Measurements from ENCODE around the gene TADA2B. TPM values are rescaled to one million over a fixed set of nuclear protein-coding genes. Genes with fewer than 3 reads are reported as not detected.

Gene TADA2B
- total and polyA plus RNA-seq, 2 experiments from 2014 or later = 3.6 to 11.4 TPM

DNA sequence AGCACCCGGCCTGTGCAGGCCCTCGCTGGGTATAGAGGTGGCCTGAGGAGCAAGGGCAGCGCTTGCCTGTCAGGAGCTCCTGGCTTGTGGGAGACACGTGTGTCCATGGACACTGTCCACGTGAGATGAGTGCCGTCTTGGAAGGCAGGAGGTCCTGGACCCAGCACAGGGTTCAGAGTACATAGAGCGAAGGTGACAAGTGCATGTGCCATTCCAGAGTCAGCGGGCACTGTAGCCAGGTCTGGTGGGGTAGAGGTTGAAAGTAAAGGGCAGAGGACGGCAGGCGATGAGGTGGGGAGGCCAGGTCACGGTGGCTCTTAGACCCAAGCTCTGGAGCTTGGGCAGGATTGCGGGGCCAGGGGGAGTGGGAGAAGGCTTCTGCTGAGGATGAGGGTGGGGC, 28.4 kb upstream of the TADA2B start:
- Histone ChIP-seq H3K36me3 (ENCODE audit: insufficient read depth) (peaks cover 5% of the 10 kb centered on the region), H3K4me2 (no peak overlapping the region), H3K4me1 (ENCODE audit: insufficient read depth) (no peaks in the 10 kb centered on the region), H3K27ac (ENCODE audit: low read depth) (no peak overlapping the region), H3K9me2 (ENCODE audit: insufficient read depth) (no peaks in the 10 kb centered on the region), H3K4me3 (no peak overlapping the region), H4K20me1 (replicated peaks; ENCODE audit: insufficient read depth) (peaks cover 31% of the 10 kb centered on the region), H2AFZ (no peak overlapping the region), H3K27me3 (ENCODE audit: insufficient read depth) (no peaks in the 10 kb centered on the region), H3K79me2 (replicated peaks; ENCODE audit: insufficient read depth) (peaks cover 11% of the 10 kb centered on the region; the same call in 1 of the 2 replicates), H3F3A (replicated peaks; ENCODE audit: low read depth) (no peaks in the 10 kb centered on the region)
- TF ChIP-seq, protein P1, sequence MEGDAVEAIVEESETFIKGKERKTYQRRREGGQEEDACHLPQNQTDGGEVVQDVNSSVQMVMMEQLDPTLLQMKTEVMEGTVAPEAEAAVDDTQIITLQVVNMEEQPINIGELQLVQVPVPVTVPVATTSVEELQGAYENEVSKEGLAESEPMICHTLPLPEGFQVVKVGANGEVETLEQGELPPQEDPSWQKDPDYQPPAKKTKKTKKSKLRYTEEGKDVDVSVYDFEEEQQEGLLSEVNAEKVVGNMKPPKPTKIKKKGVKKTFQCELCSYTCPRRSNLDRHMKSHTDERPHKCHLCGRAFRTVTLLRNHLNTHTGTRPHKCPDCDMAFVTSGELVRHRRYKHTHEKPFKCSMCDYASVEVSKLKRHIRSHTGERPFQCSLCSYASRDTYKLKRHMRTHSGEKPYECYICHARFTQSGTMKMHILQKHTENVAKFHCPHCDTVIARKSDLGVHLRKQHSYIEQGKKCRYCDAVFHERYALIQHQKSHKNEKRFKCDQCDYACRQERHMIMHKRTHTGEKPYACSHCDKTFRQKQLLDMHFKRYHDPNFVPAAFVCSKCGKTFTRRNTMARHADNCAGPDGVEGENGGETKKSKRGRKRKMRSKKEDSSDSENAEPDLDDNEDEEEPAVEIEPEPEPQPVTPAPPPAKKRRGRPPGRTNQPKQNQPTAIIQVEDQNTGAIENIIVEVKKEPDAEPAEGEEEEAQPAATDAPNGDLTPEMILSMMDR (conservative IDR thresholded peaks at IDR 0.05; ENCODE audit: low read depth in 2 of 2) = no peak
- TF ChIP-seq JUNB (IDR thresholded peaks at IDR 0.05; ENCODE audit: unreplicated experiment) (no peak), CREB1 (CRISPR knock-in tag; IDR thresholded peaks at IDR 0.05; ENCODE audit: low read depth) (no peak), EZH2phosphoT487 (IDR thresholded peaks at IDR 0.05; ENCODE audit: unreplicated experiment) (no peak), EZH2 (IDR thresholded peaks at IDR 0.05; ENCODE audit: low read depth, unreplicated experiment) (no peak), REST (IDR thresholded peaks at IDR 0.05; ENCODE audit: unreplicated experiment) (no peak), ZNF114 (CRISPR knock-in tag; IDR thresholded peaks at IDR 0.05) (no peak), ETS1 (IDR thresholded peaks at IDR 0.05) (no peak)
- Mint-ChIP-seq H3K9me3 (no peaks in the 10 kb centered on the region), H3K4me1 (peaks cover 6% of the 10 kb centered on the region; the same call in 2 of the 3 replicates), H3K4me3 (no peak overlapping the region), H3K36me3 (ENCODE audit: low read depth) (peaks cover 81% of the 10 kb centered on the region), H3K27me3 (ENCODE audit: insufficient read depth, low read depth, poor library complexity) (peaks cover 2% of the 10 kb centered on the region), H3K27ac (no peak overlapping the region)
- no peak for ATAC-seq
- no peak for DNase-seq (ENCODE audit: low spot score)

DNA sequence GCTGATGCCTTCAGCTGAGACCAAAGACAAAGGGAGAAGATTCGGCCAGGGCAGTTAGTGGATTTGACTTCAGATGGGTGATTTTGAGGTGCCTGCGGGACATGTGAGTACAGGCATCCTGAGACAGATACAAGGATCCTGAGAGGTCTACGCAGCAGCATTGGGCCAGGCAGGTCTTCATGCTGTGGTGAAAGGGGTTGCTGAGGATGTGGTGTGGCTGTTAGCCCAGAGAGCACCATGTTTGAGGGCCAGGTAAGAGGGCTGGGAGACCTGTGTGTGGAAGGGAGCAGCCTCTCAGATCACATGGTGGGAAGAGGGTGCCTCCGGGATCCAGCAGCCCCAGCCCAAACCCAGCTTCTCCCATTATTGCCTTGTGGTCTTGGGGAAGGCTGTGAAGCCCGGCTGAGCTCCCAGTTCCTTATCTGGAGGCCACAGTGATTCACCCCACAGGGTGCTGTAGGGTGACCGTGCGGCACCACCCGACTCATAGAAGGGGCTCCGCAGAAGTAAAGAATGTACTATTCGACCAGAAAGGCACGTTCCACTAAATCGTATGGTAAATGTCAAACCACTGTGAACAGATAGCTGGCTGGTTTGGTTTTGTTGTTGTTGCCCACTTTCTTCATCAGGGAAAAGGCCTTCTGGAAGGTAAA, 27.7 kb upstream of the TADA2B start:
- no peak for DNase-seq (ENCODE audit: low spot score)
- no peak overlapping the region for H3K4me3 ChIP-seq
- peaks cover 5% of the 10 kb centered on the region for H3K36me3 ChIP-seq (ENCODE audit: insufficient read depth)
- no peaks in the 10 kb centered on the region for H3K4me1 ChIP-seq (ENCODE audit: insufficient read depth)
- no peak for ATAC-seq
- H3K27ac ChIP-seq (ENCODE audit: low read depth) = no peak overlapping the region
- Mint-ChIP-seq H3K27ac (no peak overlapping the region), H3K27me3 (ENCODE audit: insufficient read depth, low read depth, poor library complexity) (peaks cover 5% of the 10 kb centered on the region), H3K4me3 (no peak overlapping the region), H3K36me3 (ENCODE audit: low read depth) (peaks cover 74% of the 10 kb centered on the region), H3K4me1 (peaks cover 13% of the 10 kb centered on the region), H3K9me3 (no peaks in the 10 kb centered on the region)
- H3K4me2 ChIP-seq = no peak overlapping the region
- peaks cover 8% of the 10 kb centered on the region; the same call in 1 of the 2 replicates for H3K79me2 ChIP-seq (replicated peaks; ENCODE audit: insufficient read depth)
- H3K27me3 ChIP-seq (ENCODE audit: insufficient read depth) = no peaks in the 10 kb centered on the region
- peaks cover 31% of the 10 kb centered on the region for H4K20me1 ChIP-seq (replicated peaks; ENCODE audit: insufficient read depth)
- no peaks in the 10 kb centered on the region for H3F3A ChIP-seq (replicated peaks; ENCODE audit: low read depth)
- H2AFZ ChIP-seq = no peak overlapping the region
- no peaks in the 10 kb centered on the region for H3K9me2 ChIP-seq (ENCODE audit: insufficient read depth)
- no peak for TF ChIP-seq REST (IDR thresholded peaks at IDR 0.05; ENCODE audit: unreplicated experiment)
- TF ChIP-seq ZNF331 (CRISPR knock-in tag; IDR thresholded peaks at IDR 0.05; ENCODE audit: low read depth) = no peak
- TF ChIP-seq CREB1 (CRISPR knock-in tag; IDR thresholded peaks at IDR 0.05; ENCODE audit: low read depth) = no peak
- TF ChIP-seq NANOG (IDR thresholded peaks at IDR 0.05; ENCODE audit: borderline replicate concordance) = no peak
- TF ChIP-seq JUNB (IDR thresholded peaks at IDR 0.05; ENCODE audit: unreplicated experiment) = no peak

Measured in GM23338 (cell line).